ENCODE measurements around the gene KAT14.
"Not testable (repeated sequence)": the region's sequence is repeated elsewhere in the genome, so short reads cannot be mapped to it uniquely, and the experiment has no call there.

Gene KAT14

GRCh38 chr20:18137412-18138265, at the start of gene KAT14, which contains the start of gene PET117:
Gene KAT14 (plus strand): TSS chr20:18137863. CDS start chr20:18142661, 4,798 bp downstream.
Gene PET117 (plus strand): TSS chr20:18137863. CDS start chr20:18137956, 93 bp downstream.
- peak; percentile 57 for DNase-seq

- DNase-seq, result not testable (repeated sequence)
Observed at GRCh38 chr20:18088298-18088697, 49.4 kb upstream of the KAT14 start.

- not testable (repeated sequence) for DNase-seq
Observed at GRCh38 chr20:18088841-18089240, 48.8 kb upstream of the KAT14 start.

GRCh38 chr20:18090044-18090443, 47.6 kb upstream of the KAT14 start:
- no peak for DNase-seq

- no peak for DNase-seq
Observed at GRCh38 chr20:18090477-18090876, 47.2 kb upstream of the KAT14 start.

GRCh38 chr20:18091623-18092022, 46.0 kb upstream of the KAT14 start:
- DNase-seq, result no peak

GRCh38 chr20:18092890-18093289, 44.8 kb upstream of the KAT14 start:
- no peak for DNase-seq

- no peak for DNase-seq
Observed at GRCh38 chr20:18093388-18093787, 44.3 kb upstream of the KAT14 start.

GRCh38 chr20:18094191-18094590, 43.5 kb upstream of the KAT14 start:
- no peak for DNase-seq

- DNase-seq, result not testable (repeated sequence)
Observed at GRCh38 chr20:18100569-18100968, 37.1 kb upstream of the KAT14 start.

GRCh38 chr20:18101125-18101810, 36.4 kb upstream of the KAT14 start:
- DNase-seq, result no peak

GRCh38 chr20:18103497-18103896, 34.2 kb upstream of the KAT14 start:
- no peak for DNase-seq

GRCh38 chr20:18108326-18108725, 29.3 kb upstream of the KAT14 start:
- DNase-seq, result no peak

- DNase-seq, result not testable (repeated sequence)
Observed at GRCh38 chr20:18128574-18128973, 9.1 kb upstream of the KAT14 start.

GRCh38 chr20:18132663-18133062, 5.0 kb upstream of the KAT14 start:
- DNase-seq, result no peak

- no peak for DNase-seq
Observed at GRCh38 chr20:18133962-18134361, 3.7 kb upstream of the KAT14 start.

- no peak for DNase-seq
Observed at GRCh38 chr20:18138266-18138582, 561 bp downstream of the KAT14 start.

GRCh38 chr20:18138639-18139583, 1.2 kb downstream of the KAT14 start:
- no peak for DNase-seq

- no peak for DNase-seq
Observed at GRCh38 chr20:18139832-18140231, 2.2 kb downstream of the KAT14 start.

GRCh38 chr20:18144541-18145099, 7.0 kb downstream of the KAT14 start:
- no peak for DNase-seq

GRCh38 chr20:18154342-18154741, 16.7 kb downstream of the KAT14 start:
- DNase-seq, result no peak

- DNase-seq, result no peak
Observed at GRCh38 chr20:18156045-18156444, 18.4 kb downstream of the KAT14 start.

- DNase-seq, result no peak
Observed at GRCh38 chr20:18164356-18164755, 26.7 kb downstream of the KAT14 start.
